Uterus (tissue), 4 donors: ENCODE data around the gene USP20. TPM values are rescaled to one million over a fixed set of nuclear protein-coding genes. Genes with fewer than 3 reads are reported as not detected.

Experiments used
- DNase-seq, 2 donors: peaks; one replicate each; pipeline ENCODE4 v3.0.0-alpha.2; 2019 to 2020
- H3K27ac ChIP-seq, 2 donors: fragments of 200-600 bp; sonication (generic); 1 replicate in 1 of 2; 2 replicates in 1 of 2; pipeline ENCODE4 v1.5.1; 2016 to 2018
- H3K27me3 ChIP-seq, 2 donors: fragments of 200-600 bp; sonication (generic); one replicate each; pipeline ENCODE4 v1.5.1; 2018 to 2019; ENCODE audit warnings: control low read depth in 1 of 2
- H3K36me3 ChIP-seq, 2 donors: fragments of 200-600 bp; sonication (generic); one replicate each; pipeline ENCODE4 v1.5.1; 2019; ENCODE audit warnings: control low read depth in 1 of 2
- H3K4me1 ChIP-seq, 2 donors: fragments of 200-600 bp; sonication (generic); one replicate each; pipeline ENCODE4 v1.5.1; 2018 to 2019; ENCODE audit warnings: control low read depth in 1 of 2
- H3K4me3 ChIP-seq, 2 donors: fragments of 200-600 bp; sonication (generic); 1 replicate in 1 of 2; 2 replicates in 1 of 2; pipeline ENCODE4 v1.5.1; 2018 to 2019; ENCODE audit warnings: mild to moderate bottlenecking in 1 of 2
- H3K9me3 ChIP-seq, 2 donors: fragments of 200-600 bp; sonication (generic); one replicate each; pipeline ENCODE4 v1.5.1; 2019; ENCODE audit warnings: control low read depth in 1 of 2
- CTCF ChIP-seq, 4 experiments: fragments of 200-600 bp in 2 of 4; fragments of 450-650 bp in 2 of 4; sonication (generic) in 2 of 4; IDR thresholded peaks; one replicate each; pipeline ENCODE4 v1.5.1; 2016 to 2019; ENCODE audit warnings: antibody characterized with exemption in 4 of 4, mild to moderate bottlenecking in 2 of 4, moderate library complexity in 1 of 4
- POLR2A ChIP-seq, 2 donors: fragments of 450-650 bp; IDR thresholded peaks; one replicate each; pipeline ENCODE4 v1.6.1; 2016; ENCODE audit warnings: antibody characterized with exemption in 2 of 2, mild to moderate bottlenecking in 1 of 2, moderate library complexity in 1 of 2
- intact Hi-C: fragments of 100-400 bp; cut with DNase I; formaldehyde crosslinking; loops from one replicate; pipeline ENCODE4 v1.15.1; 2023; ENCODE audit warnings: low total_unique reads
- total RNA-seq, 4 donors: library from RNA; depleted of rRNA in 3 of 4; stranded (reverse); fragments of >200 nt in 3 of 4; gene quantifications; one replicate each; pipeline versions ENCODE4 v1.1.0 to v1.2.4, GENCODE V29; 2014 to 2023
- donor health status: DM: yes; HTN: yes; CAD: no.

Gene USP20
- total RNA-seq, 4 donors from 2014 or later, result 5.6 to 46.7 (median 11.1) TPM

- TF ChIP-seq CTCF (IDR thresholded peaks at IDR 0.05) (no peak), POLR2A (IDR thresholded peaks at IDR 0.05) (no peak)
- Histone ChIP-seq H3K9me3 (no peaks in the 10 kb centered on the region), H3K4me1 (no peaks in the 10 kb centered on the region), H3K4me3 (no peak overlapping the region), H3K27ac (no peak overlapping the region), H3K27me3 (no peaks in the 10 kb centered on the region), H3K36me3 (no peaks in the 10 kb centered on the region)
- no peak for DNase-seq
- intact Hi-C loops, result no loop called here
These were observed 78.8 kb downstream of the USP20 start for GRCh38 chr9:129914051-129914450.

GRCh38 chr9:129916707-129917106 lies 81.4 kb downstream of the USP20 start:
- Histone ChIP-seq H3K27ac (no peak overlapping the region), H3K27me3 (no peaks in the 10 kb centered on the region), H3K9me3 (no peaks in the 10 kb centered on the region), H3K36me3 (no peaks in the 10 kb centered on the region), H3K4me1 (no peaks in the 10 kb centered on the region), H3K4me3 (no peak overlapping the region)
- intact Hi-C loops, result no loop called here
- DNase-seq, result no peak
- TF ChIP-seq CTCF (IDR thresholded peaks at IDR 0.05) (no peak), POLR2A (IDR thresholded peaks at IDR 0.05) (no peak)

- no peaks in the 10 kb centered on the region for H3K36me3 ChIP-seq
- H3K27ac ChIP-seq, result no peak overlapping the region
- no peak for TF ChIP-seq POLR2A (IDR thresholded peaks at IDR 0.05)
- TF ChIP-seq CTCF (IDR thresholded peaks at IDR 0.05), result no peak
- no peaks in the 10 kb centered on the region for H3K27me3 ChIP-seq
- H3K9me3 ChIP-seq, result no peaks in the 10 kb centered on the region
- intact Hi-C loops, result no loop called here
- no peak for DNase-seq
- no peaks in the 10 kb centered on the region for H3K4me1 ChIP-seq
- H3K4me3 ChIP-seq, result no peak overlapping the region
These were observed 83.2 kb downstream of the USP20 start for GRCh38 chr9:129918296-129918950.

GRCh38 chr9:129919277-129919676 lies 84.0 kb downstream of the USP20 start:
- Histone ChIP-seq H3K4me3 (no peak overlapping the region), H3K9me3 (no peaks in the 10 kb centered on the region), H3K27ac (no peak overlapping the region), H3K27me3 (no peaks in the 10 kb centered on the region), H3K4me1 (no peaks in the 10 kb centered on the region), H3K36me3 (no peaks in the 10 kb centered on the region)
- TF ChIP-seq CTCF (IDR thresholded peaks at IDR 0.05) (no peak), POLR2A (IDR thresholded peaks at IDR 0.05) (no peak)
- DNase-seq, result no peak
- intact Hi-C loops, result no loop called here

GRCh38 chr9:129919841-129920240 lies 84.6 kb downstream of the USP20 start:
- no peak for DNase-seq
- intact Hi-C loops, result no loop called here
- H3K27me3 ChIP-seq, result no peaks in the 10 kb centered on the region
- no peak for TF ChIP-seq POLR2A (IDR thresholded peaks at IDR 0.05)
- TF ChIP-seq CTCF (IDR thresholded peaks at IDR 0.05), result no peak
- no peak overlapping the region for H3K4me3 ChIP-seq
- no peaks in the 10 kb centered on the region for H3K4me1 ChIP-seq
- no peaks in the 10 kb centered on the region for H3K9me3 ChIP-seq
- H3K27ac ChIP-seq, result no peak overlapping the region
- H3K36me3 ChIP-seq, result no peaks in the 10 kb centered on the region
